HG03342 (cell line): ENCODE results near the gene COL8A2.
A peak's percentile ranks its signal among the peaks of the same experiment; 100 is the strongest.
"Not testable (repeated sequence)": the region's sequence is repeated elsewhere in the genome, so short reads cannot be mapped to it uniquely, and the experiment has no call there.

Experiments
- ATAC-seq: cut with Tn5 transposase; IDR thresholded peaks from one replicate; pipeline ENCODE4 v1.9.1; 2021; ENCODE audit warnings: mild to moderate bottlenecking, moderate library complexity; ENCODE audit not compliant: unreplicated experiment

COL8A2 gene

GRCh38 chr1:36125129-36125991 lies at the start of gene COL8A2:
Gene COL8A2 (minus strand): TSS chr1:36125222. CDS start chr1:36100242, 24,980 bp downstream.
- no peak for ATAC-seq

- ATAC-seq: no peak
These were observed 49.7 kb upstream of the COL8A2 start for GRCh38 chr1:36174713-36175112.

DNA sequence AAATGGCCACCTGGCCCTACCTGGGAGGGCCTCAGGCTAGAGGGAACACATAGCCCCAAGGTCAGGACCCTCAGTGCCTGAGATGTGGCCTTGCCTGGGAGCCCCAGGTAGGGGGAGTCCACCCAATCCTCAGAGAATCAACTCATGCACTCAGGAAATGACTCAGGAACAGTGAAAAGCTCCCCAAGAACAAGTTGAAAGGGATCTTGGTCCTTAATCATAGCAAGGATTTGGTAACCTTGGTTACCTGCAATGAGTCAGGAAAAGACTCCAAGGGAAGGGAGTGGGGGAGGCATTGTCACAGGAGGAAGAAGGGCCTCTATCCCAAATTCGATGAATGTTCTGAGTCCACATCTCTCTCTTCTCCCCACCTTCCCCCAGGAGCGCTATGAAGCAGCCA lies 48.0 kb upstream of the COL8A2 start:
- no peak for ATAC-seq

DNA sequence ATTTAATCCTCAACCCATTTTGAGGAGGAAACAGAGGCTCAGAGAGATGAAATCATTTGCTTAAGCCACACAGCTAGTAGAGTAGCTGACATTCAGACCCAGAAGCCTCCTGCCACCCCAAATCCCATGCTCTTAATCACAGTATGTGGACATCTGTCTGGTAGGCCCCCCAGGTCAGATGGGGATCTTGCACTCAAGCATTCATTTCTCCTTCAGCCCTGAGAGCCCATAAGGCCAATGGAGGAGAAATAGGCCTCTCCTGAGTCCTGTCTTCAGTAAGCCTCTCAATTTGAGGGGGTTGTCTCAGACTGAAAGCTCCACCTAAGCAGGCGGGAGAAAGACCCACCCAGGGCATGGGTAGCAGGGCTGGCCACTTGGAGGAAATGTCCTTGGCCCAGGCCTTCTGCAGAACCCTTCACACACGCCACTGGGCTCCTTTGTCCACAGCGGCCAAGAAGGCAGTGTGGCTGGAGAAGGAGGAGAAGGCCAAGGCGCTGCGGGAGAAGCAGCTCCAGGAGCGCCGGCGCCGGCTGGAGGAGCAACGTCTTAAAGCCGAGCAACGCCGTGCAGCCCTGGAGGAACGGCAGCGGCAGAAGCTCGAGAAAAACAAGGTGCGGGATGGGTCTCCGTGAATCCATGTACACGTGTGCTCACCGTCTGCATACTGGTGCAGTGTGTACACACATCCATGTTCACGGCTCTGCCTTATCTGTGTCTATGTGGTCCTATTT lies 47.2 kb upstream of the COL8A2 start:
- no peak for ATAC-seq

DNA sequence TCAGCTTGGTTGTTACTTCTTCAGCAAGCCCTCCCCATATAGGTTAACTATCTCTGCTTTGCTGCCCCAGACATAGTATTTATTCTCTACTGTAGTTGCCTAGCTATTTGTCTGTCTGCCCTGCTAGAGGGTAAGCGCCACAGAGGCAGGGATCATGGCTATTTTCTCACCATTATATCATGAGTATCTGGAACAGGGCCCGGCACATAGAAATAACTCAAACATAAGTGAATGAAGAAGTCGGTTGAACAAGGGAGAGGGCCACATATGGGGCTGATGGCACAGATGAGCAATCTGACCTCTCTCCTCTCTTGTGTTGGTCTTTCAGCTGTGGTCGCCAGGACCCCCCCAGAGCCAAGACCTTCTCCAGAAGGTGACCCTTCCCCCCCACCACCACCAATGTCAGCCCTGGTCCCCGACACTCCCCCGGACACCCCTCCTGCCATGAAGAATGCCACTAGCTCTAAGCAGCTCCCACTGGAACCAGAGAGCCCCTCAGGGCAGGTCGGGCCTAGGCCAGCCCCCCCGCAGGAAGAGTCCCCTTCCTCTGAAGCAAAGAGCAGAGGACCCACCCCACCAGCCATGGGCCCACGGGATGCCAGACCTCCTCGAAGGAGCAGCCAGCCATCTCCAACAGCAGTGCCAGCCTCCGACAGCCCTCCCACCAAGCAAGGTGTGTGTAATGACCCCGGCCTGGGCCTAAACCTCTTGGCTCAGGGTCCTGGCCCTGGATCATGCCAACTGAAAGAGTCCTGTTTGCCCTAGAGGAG lies 45.8 kb upstream of the COL8A2 start:
- no peak for ATAC-seq

DNA sequence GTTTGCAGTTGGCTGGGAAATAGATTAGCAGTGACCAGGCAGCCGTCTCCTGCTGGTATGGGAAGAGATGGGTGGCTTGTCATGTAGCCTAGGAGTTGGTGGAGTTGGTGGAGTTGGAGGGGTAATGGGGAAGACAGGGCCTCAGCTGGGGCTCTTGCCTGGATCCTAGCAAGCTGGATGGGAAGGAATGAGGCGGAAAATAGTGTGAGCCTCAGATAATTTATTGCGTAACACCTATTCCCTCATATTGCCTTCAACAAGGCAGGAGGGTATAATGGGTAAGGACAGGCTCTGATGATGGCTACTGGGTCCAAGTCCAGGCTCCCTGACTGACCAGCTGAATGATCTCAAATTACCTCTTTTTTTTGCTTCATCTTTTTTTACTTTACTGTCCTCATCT lies 43.5 kb upstream of the COL8A2 start:
- ATAC-seq: no peak

- ATAC-seq: no peak
These were observed 42.2 kb upstream of the COL8A2 start for GRCh38 chr1:36166938-36167905.

DNA sequence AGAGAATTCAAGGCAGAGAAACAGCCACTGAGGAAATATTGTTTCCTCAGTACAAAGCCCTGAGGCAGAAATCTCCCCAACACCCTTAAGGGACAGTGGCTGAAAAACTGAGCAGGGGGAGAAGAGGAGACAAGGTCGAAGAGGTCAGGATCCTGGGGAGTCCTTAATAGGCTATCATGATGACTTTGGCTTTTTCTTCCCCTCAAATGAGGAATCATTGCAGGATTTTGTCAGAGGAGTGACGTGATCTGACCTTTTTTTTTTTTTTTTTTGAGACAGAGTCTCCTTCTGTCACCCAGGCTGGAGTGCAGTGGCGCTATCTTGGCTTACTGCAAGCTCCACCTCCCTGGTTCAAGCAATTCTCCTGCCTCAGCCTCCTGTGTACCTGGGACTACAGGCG lies 41.1 kb upstream of the COL8A2 start:
- no peak for ATAC-seq

DNA sequence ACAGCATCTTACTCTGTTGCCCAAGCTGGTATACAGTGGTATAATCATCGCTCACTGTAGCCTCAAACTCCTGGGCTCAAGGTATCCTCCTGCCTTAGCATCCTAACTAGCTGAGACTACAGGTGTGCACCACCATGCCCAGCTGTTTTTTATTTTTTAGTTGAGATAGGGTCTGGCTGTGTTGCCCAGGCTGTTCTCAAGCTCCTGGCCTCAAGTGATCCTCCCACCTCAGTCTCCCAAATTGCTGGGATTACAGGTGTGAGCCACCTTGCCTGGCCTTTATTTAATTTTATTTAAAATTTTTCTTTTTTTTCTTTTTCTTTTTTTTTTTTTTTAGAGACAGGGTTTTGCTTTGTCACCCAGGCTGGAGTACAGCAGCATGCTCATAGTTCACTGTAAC lies 40.1 kb upstream of the COL8A2 start:
- ATAC-seq: no peak

GRCh38 chr1:36164361-36164760 lies 39.3 kb upstream of the COL8A2 start:
- no peak for ATAC-seq

DNA sequence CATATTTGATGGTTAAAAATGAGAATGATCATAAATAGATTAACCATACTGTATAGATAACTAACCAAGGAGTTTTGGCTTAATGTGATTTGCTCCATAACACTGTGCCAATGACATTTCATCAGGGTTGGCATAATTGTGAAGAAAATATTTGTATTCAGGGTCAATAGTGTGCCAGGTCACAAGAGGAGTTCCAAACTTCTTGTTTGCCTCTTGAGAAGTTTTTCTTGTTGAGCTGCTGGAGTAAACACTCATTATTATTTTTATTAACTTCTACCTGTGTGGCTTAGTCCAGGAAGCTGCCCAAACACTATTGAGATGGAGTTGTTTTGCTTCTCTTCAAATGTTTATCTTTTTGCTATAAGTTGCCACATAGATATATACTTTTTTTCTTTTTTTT lies 38.4 kb upstream of the COL8A2 start:
- no peak for ATAC-seq

DNA sequence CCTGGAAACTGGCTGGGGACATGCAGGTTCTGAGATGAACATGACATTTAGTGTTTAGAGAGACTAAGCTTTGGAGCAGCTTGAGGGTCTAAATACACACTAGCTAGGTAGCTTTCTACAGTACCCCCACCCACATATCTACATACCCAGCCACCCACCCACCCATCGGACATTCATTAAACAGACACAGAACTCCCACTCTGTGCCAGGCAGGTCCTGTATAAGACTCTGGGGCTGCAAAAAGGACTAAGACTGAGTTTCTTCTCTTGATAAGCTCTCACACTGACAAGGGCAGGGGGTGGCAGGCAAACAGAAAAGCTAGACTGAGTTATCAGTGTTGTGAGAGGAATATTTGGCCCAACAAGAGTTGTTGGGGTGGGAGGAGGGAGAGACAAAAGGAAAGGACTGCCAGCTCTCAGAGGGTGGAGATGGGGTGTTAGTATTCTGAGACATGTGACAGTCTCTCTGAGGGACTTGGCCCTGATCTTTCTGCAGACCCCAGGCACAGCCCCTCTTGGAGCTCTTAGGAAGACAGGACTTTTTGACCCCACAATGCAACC lies 37.7 kb upstream of the COL8A2 start:
- no peak for ATAC-seq

- ATAC-seq: peak; percentile 44
These were observed 36.9 kb upstream of the COL8A2 start for GRCh38 chr1:36161641-36162531.

DNA sequence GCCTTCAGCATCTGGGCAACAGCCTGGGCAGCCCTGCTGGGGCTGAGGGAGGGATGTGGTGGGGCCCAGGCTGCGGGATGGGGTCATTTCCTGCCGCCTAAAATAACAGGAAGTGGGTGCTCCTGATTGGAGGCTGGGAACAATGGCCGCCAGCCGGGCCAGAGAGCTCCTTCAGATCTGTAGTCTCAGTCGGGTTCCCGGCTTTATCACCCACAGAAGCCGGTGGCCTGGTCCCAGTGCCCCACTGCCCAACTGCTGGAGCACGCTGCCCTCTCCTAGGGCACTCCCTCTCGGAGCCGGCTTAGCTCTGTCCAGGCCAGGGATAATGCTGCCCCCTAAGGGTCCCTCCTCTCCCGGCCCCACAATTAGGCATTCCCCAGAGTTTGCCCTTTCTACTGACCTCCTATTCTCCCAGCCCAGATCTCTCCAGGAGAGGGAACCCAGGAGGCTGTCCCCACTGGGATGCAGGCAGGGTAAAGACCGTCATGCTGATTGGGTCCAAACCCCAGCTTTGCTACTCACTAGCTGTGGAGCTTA lies 36.0 kb upstream of the COL8A2 start:
- ATAC-seq: no peak

GRCh38 chr1:36160388-36160948 lies 35.4 kb upstream of the COL8A2 start:
- no peak for ATAC-seq

DNA sequence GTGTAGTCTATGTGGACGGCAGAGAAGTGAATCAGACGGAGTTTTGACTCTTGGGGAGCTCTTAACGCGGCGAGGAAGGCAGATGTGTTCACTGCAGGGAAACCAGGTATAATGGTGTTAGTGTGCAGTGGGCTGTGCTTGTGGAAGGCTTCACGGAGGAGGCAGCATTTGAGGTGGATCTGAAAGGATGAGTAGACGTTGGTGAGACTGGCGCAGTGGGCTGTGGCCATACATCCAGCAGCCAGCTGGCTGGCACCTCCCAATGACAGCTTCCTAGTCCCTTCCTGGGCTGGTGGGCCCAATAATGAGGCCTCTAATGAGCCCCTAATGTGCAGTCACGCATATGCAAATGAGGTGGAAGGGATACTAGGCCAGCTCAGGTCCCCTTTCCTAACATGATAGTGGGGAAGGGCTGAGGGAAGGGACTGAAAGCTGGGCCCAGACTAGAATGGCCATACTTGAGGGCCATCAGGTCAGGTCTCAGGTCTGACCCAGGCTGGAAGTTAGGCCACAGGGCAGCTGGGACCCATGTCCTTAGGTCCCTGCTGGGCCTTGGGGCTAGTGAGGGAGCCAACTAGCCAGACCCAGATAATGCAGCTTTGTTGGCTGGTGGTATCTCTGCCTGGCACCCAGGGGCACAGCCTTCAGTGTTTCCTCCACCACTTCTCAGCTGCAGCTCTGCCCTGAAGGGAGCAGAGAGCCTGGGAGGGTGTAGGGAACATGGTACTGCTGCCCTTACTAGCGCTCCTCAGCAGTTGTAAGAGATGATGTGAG lies 34.8 kb upstream of the COL8A2 start:
- no peak for ATAC-seq

DNA sequence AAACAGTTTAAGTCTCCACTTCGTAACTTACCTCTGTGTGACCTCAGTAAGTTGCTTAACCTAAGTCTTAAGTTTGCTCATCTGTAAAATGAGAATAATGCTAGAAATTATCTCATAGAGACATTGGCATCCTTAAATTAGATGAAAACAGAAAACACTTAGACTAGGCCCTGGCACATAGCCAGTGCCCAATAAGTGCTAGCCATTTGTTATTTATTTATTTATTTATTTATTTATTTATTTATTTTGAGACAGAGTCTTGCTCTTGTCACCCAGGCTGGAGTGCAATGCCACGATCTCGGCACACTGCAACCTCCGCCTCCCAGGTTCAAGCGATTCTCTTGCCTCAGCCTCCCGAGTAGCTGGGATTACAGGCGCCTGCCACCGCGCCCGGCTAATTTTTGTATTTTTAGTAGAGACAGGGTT lies 33.8 kb upstream of the COL8A2 start:
- not testable (repeated sequence) for ATAC-seq
